ENCODE results near the gene MICAL3.
A peak's percentile ranks its signal among the peaks of the same experiment; 100 is the strongest.
"Not testable (repeated sequence)": the region's sequence is repeated elsewhere in the genome, so short reads cannot be mapped to it uniquely, and the experiment has no call there.

MICAL3 gene

DNA sequence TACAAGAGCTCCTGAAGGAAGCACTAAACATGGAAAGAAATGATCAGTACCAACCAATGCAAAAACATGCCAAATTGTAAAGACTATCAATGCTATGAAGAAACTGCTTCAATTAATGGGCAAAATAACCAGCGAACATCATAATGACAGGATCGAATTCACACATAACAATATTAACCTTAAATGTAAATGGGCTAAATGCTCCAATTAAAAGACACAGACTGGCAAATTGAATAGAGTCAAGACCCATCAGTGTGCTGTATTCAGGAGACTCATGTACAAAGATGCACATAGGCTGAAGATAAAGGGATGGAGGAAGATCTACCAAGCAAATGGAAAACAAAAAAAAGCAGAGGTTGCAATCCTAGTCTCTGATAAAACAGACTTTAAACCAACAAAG, 91.9 kb downstream of the MICAL3 start:
- Mint-ChIP-seq H3K27ac (peak overlapping the region; percentile 9), H3K36me3 (peaks cover 26 to 42% of the 10 kb centered on the region in 2 donors), H3K4me1 (peaks cover 64 to 93% of the 10 kb centered on the region in 2 donors)
- not testable (repeated sequence) for H3K4me3 Mint-ChIP-seq; H3K9me3 Mint-ChIP-seq; H3K27me3 Mint-ChIP-seq; ATAC-seq (replicated peaks); DNase-seq

DNA sequence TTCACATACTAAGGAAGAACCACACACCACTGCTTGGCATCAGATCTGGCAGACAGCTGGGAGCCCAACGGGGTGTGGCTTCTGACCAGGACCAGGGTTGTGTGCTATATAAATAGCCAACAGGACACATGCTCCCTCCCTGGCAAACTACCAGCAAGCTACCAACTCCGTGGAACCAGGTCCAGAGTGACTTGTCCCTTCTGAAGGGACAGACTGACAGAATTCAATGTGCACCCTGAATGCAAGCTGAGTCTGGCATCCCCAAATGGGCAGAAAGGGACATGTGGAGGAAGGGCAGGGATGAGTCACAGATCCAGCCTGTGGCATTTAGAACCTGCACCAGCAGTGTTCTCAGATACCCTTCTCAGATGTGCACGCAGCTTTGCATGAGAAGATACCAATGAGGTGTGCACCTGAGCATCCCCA, 92.9 kb downstream of the MICAL3 start:
- Mint-ChIP-seq H3K9me3 (no peaks in the 10 kb centered on the region), H3K27ac (peak overlapping the region; percentile 84), H3K4me3 (no peak overlapping the region), H3K27me3 (no peaks in the 10 kb centered on the region), H3K4me1 (peaks cover 66 to 95% of the 10 kb centered on the region in 2 donors), H3K36me3 (peaks cover 18 to 34% of the 10 kb centered on the region in 2 donors)
- DNase-seq (no peak), ATAC-seq (replicated peaks) (peak; percentile 82 to 87)

DNA sequence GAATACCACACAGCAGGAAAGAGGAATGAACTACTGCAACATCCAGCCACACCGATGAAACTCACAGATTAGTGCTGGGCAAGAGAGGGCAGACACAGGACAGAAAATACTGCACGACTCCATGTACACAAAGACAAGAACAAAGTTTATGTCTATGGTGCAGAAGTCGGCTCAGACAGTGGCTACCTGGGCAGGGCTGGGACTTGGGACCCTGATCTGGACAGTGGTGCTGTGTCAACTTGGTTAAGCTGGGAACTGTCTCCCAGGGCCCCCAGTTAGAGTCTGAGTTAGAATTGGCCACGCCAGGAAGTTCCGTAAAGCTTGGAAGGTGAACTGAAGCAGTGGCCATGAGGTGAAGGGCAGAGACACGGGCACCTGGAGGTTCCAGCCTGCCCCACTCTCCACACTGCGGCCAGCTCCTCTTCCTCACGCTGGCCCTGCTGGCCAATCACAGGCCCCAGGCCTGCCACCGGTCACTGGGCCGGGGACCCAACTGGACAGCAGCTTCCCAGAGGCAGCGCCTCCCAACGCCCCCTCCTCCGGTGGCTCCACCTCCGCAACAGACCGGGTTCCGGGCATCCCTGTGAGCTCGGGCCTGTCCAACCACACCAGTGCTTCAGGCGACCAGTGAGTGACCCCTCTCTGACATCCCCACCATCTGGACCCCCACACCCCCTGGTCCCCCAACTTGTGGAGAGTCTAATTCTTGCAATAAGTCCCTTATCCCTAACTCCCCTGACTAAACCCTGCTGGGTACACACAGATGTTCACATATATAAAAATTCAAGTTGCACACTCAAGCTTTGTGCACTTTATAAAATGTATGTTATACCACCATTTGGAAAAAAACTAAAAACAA, 93.7 kb downstream of the MICAL3 start:
- H3K4me1 Mint-ChIP-seq = peaks cover 69 to 96% of the 10 kb centered on the region in 2 donors
- H3K27me3 Mint-ChIP-seq = no peaks in the 10 kb centered on the region
- DNase-seq (no peak), ATAC-seq (replicated peaks) (no peak)
- no peak overlapping the region for H3K4me3 Mint-ChIP-seq
- H3K36me3 Mint-ChIP-seq = peaks cover 16 to 28% of the 10 kb centered on the region in 2 donors
- H3K9me3 Mint-ChIP-seq = no peaks in the 10 kb centered on the region
- H3K27ac Mint-ChIP-seq = peak overlapping the region; percentile 84

DNA sequence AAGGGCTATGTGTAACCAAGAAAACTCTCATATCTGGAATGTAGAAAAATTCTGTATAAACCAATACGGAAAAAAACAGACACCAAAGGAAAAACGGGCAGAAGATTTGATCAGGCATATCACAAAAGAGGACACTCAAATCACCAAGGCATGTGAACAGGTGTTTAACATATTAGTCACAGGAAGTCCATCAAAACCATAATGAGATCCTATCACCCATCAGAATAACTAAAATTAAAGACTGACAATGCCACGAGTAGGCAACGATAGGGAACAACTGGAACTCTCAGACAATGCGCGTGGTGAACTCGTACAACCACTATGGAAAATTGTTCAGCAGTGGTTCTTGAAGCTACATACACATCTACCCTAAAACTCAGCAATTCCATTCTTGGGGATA, 94.5 kb downstream of the MICAL3 start:
- Mint-ChIP-seq H3K4me3 (no peak overlapping the region), H3K27me3 (no peaks in the 10 kb centered on the region), H3K36me3 (peaks cover 13 to 23% of the 10 kb centered on the region in 2 donors), H3K9me3 (no peaks in the 10 kb centered on the region), H3K4me1 (peaks cover 65 to 88% of the 10 kb centered on the region in 2 donors), H3K27ac (no peak overlapping the region)
- ATAC-seq (replicated peaks) = no peak
- no peak for DNase-seq

DNA sequence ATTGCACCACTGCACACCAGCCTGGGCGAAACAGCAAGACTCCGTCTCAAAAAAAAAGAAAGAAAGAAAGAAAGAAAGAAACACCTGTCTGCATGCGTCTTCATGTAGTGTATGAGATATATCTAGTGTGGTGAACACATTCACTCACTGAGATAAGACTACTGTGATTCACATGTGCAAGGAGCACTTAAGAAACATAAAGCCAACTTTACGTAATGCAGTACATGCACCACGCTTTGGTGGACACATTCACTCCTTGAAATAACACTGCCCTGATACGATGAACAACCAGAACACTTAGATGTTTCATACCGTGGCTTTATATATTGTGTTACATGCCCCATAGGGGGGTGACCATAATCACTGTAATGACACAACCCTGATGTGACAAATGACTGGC, 96.0 kb downstream of the MICAL3 start:
- no peaks in the 10 kb centered on the region for H3K27me3 Mint-ChIP-seq
- no peak overlapping the region for H3K4me3 Mint-ChIP-seq
- DNase-seq = no peak
- H3K4me1 Mint-ChIP-seq = peaks cover 61 to 73% of the 10 kb centered on the region in 2 donors
- H3K27ac Mint-ChIP-seq = no peak overlapping the region
- ATAC-seq (replicated peaks) = no peak
- H3K9me3 Mint-ChIP-seq = no peaks in the 10 kb centered on the region
- H3K36me3 Mint-ChIP-seq = peaks cover 13 to 18% of the 10 kb centered on the region in 2 donors

DNA sequence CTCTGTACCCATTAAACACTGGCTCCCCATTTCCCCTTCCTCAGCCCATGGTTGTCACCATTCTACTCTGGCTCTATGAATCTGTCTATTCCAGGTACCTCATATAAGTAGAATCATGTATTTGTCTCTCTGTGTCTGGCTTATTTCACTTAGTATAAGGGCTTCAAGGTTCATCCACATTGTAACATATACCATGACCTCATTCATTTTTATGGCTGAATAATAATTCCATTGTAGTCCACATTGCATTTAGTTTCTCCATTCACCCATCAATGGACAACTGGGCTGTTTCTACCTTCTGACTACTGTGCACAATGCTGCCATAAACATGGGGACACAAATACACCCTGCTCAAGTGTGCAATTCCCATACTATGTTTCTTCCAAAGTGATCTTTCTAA, 97.3 kb downstream of the MICAL3 start:
- Mint-ChIP-seq H3K4me1 (peaks cover 60% of the 10 kb centered on the region in 2 donors), H3K36me3 (peaks cover 10 to 14% of the 10 kb centered on the region in 2 donors)

DNA sequence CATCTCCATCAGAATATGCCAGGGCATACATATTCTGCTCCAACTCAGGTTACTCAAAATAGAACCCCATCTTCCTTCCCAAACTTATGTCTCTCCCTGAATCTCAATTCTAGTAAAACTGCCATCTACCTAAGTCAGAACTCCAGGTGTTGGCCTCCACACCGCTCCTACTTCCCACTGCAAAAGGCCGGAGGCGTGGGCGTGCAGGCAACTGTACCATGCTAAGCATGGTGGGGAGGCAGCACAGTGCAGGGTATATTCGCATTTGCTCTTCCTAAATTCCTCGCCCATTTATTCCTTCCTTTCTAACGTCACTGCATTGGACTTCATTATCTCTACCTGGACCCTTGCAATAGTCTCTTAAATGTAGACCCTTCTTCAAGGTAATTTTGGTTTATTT, 97.8 kb downstream of the MICAL3 start:
- Mint-ChIP-seq H3K4me3 (no peak overlapping the region), H3K27me3 (no peaks in the 10 kb centered on the region), H3K9me3 (no peaks in the 10 kb centered on the region), H3K36me3 (peaks cover 6 to 13% of the 10 kb centered on the region in 2 donors), H3K27ac (peak overlapping the region; percentile 1), H3K4me1 (peaks cover 55 to 59% of the 10 kb centered on the region in 2 donors)
- DNase-seq (no peak), ATAC-seq (replicated peaks) (no peak)

More for the DNA sequence above, 97.3 kb downstream of the MICAL3 start:
- no peaks in the 10 kb centered on the region for H3K9me3 Mint-ChIP-seq
- no peak overlapping the region for H3K4me3 Mint-ChIP-seq
- no peak for DNase-seq
- H3K27ac Mint-ChIP-seq = no peak overlapping the region
- no peaks in the 10 kb centered on the region for H3K27me3 Mint-ChIP-seq
- no peak for ATAC-seq (replicated peaks)

DNA sequence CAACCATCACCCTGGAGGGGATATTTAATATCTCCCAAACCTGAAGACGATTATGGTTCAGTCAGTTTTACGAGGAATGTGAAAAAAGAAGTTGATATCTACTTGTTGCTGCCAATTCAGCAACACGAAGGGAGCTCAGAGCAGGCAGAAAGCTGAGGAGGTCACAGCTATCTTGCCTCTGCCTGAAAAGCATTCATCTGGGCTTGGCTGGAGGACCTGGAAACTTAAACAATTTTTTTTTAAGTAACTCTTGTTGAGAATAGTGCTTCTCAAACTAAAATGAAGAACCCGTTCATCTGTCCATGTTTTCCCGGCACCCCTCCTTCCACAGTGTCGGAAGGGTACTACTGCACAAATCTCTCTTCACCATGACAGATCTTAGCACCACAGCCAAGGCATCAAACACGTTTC, 98.9 kb downstream of the MICAL3 start:
- Mint-ChIP-seq H3K36me3 (peaks cover 2 to 10% of the 10 kb centered on the region in 2 donors), H3K4me1 (peaks cover 44 to 61% of the 10 kb centered on the region in 2 donors), H3K4me3 (no peak overlapping the region), H3K27me3 (no peaks in the 10 kb centered on the region), H3K27ac (no peak overlapping the region), H3K9me3 (no peaks in the 10 kb centered on the region)
- DNase-seq = no peak
- ATAC-seq (replicated peaks) = no peak

DNA sequence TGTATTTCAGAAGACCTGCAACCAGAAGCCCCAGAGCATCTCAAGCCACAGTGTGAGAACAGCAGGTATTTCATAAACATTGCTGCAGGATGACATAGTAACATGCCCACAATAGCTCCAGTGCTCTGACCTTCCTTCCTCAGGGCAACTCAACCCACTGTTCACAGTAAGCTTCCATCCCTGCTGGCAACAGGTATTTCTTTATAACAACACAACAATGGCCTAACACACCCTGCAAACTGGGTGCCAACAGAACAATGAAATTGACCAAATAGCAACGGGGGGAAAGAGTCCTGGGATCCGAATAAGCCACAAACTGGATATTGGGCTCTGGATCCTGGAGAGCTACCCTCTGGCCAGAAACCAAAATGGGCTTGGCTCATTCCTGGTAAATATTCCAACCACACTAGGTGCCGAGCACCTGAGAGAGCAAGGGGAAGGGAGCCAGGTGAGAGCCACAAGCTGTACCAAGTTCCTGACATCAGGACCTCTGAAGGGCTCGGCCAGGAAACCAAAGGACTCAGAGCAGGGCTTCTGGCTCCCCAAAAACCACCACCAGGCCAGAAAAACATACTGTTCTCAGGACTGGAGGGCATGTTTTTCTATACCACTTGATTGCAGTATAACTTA, 99.5 kb downstream of the MICAL3 start:
- H3K36me3 Mint-ChIP-seq = peaks cover 2 to 6% of the 10 kb centered on the region in 2 donors
- H3K27ac Mint-ChIP-seq = no peak overlapping the region
- H3K4me3 Mint-ChIP-seq = no peak overlapping the region
- DNase-seq = no peak
- H3K9me3 Mint-ChIP-seq = no peaks in the 10 kb centered on the region
- no peaks in the 10 kb centered on the region for H3K27me3 Mint-ChIP-seq
- ATAC-seq (replicated peaks) = no peak
- H3K4me1 Mint-ChIP-seq = peaks cover 38 to 61% of the 10 kb centered on the region in 2 donors

DNA sequence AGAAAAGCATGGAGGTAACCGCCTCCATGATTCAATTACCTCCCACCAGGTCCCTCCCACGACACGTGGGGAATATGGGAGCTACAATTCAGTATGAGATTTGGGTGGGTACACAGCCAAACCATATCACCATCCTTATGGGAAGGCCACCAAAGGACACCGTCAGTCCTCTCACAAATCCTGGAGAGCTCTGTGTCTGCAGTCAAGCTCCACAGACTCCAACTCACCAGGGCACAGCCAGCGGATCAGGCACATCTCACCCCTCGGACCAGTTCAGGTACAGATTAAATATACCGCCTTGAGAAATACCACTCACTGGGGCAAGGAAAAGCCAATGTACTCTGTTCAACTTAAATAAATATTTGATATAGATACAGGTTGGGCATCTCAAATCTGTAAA, 100.3 kb downstream of the MICAL3 start:
- H3K9me3 Mint-ChIP-seq = no peaks in the 10 kb centered on the region
- H3K27ac Mint-ChIP-seq = no peak overlapping the region
- H3K4me3 Mint-ChIP-seq = no peak overlapping the region

DNA sequence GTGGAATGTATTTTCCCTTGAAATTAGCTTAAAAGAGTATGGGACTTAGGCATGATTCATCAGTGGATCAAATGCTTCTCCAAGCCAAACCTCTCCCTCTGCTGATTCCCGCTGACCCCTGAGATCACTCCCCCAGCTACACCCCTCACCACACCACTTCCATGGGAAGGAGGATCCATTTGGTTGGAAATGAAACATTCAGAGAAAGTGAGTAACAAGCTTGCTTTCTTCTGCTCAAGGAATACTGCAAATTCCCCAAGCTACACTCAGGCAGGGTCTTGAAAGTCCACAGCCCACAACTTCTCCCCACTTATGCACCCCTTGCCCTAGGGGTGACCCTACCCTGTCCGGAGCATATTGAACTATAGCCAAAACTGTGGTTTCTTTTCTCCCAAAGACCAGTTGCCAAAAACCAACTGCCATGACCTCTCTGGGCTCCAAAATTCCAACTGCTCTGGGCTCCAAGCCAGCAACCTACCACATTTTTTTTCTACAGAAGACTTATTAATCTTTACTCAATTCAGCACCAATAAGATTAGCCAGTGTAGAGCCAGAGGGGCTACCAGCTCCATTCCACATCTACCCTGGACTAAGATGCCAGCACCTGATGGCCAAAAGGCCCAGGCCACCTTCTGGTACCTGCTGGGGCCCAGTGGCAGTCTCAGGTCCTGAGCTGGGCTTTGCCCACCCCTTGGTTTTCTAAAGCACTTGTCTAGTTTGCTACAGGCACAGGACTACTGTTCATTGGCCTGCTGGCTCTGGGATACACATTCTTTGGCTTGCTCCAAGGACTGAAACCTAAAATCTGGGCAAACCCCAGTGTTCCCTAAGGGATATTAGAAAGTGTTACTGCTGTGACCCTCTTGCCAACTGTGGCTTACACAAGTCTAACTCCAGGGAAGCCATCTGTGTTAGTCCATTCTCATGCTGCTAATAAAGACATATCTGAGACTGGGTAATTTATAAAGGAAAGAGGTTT, 101.1 kb downstream of the MICAL3 start:
- no peaks in the 10 kb centered on the region for H3K27me3 Mint-ChIP-seq
- peak overlapping the region; percentile 62 for H3K27ac Mint-ChIP-seq
- no peak for ATAC-seq (replicated peaks)
- peaks cover 2 to 6% of the 10 kb centered on the region in 2 donors for H3K36me3 Mint-ChIP-seq
- no peak for DNase-seq
- no peaks in the 10 kb centered on the region for H3K9me3 Mint-ChIP-seq
- no peak overlapping the region for H3K4me3 Mint-ChIP-seq
- H3K4me1 Mint-ChIP-seq = peaks cover 22 to 66% of the 10 kb centered on the region in 2 donors

More for the DNA sequence above, 100.3 kb downstream of the MICAL3 start:
- peaks cover 30 to 66% of the 10 kb centered on the region in 2 donors for H3K4me1 Mint-ChIP-seq
- peaks cover 2 to 6% of the 10 kb centered on the region in 2 donors for H3K36me3 Mint-ChIP-seq
- DNase-seq = no peak
- no peaks in the 10 kb centered on the region for H3K27me3 Mint-ChIP-seq
- ATAC-seq (replicated peaks) = no peak

DNA sequence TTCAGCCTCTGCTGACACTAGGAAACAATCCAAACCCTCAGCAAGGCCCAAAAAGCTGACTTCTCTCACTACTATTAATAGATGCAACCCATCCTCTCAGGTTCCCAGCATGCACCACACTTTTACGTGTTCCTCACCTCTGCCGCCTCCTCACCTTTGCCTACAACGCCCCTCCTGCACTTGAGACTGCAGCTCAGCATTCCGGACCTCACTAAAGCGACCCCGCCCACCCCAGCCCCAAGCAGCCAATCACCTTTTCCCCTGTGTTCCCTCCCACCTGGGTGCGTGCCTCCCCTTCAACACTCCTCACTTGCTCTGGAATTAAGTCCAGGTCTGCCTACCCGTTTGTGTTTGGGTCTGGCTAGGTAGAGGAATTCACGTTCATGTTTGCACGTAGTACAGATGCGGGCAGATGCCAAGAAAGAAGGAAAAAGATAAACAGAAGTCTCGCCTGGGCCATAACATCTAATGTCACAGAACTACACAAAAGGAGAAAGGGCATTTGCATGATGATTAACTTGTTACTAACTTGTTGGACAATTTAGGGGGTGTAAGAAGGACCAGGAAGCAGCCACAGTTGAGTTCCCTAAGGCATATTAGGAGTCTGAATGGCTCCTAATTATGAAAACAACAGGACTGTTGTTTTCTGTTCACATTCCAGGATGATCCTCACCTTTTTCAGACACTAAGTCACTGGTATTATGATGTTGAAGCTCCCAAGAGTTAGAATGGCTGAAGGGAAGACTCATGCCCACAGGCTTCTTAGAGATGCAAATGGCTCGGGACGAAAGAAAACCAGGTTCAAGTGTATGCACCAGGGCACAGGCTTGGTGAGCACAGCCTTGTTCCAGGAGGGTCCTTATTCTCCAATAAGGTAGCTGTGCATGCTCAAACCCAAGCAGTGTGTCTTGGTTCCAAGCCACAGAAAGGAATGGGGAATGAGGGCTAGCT, 102.2 kb downstream of the MICAL3 start:
- Mint-ChIP-seq H3K9me3 (no peaks in the 10 kb centered on the region), H3K4me3 (peak overlapping the region in 1 of 2 donors; percentile 42), H3K27me3 (no peaks in the 10 kb centered on the region), H3K4me1 (peaks cover 12 to 61% of the 10 kb centered on the region in 2 donors), H3K36me3 (peaks cover 2 to 6% of the 10 kb centered on the region in 2 donors), H3K27ac (peak overlapping the region; percentile 62)
- ATAC-seq (replicated peaks) (no peak), DNase-seq (no peak)

Measured in stimulated activated naive B cell treated with anti-CD40 and anti-IgM and Interleukin-4, amounts not matched to agents 10 μg/mL and 1 μg/mL and 100 μg/mL, for 72 hours (primary cell).